ENCODE data around the gene CTNND1.
A peak's percentile ranks its signal among the peaks of the same experiment; 100 is the strongest.
"Not testable (repeated sequence)": the region's sequence is repeated elsewhere in the genome, so short reads cannot be mapped to it uniquely, and the experiment has no call there.

CTNND1 gene

GRCh38 chr11:57761301-57762234, at the start of gene CTNND1:
CTNND1 (plus strand) TSS chr11:57761802; CDS start chr11:57791479, 29,677 bp downstream.
- peak; percentile 78 to 90 for DNase-seq

- peak; percentile 95 to 99 for DNase-seq
Observed at GRCh38 chr11:57712256-57713150, 49.1 kb upstream of the CTNND1 start, which contains the start of gene TMX2. TMX2 (plus strand) TSS chr11:57712593; CDS start chr11:57712619, 26 bp downstream.

- no peak for DNase-seq
Observed at GRCh38 chr11:57713835-57714234, 47.8 kb upstream of the CTNND1 start.

- not testable (repeated sequence) for DNase-seq
Observed at GRCh38 chr11:57716726-57717125, 44.9 kb upstream of the CTNND1 start.

- DNase-seq: no peak
Observed at GRCh38 chr11:57727185-57727584, 34.4 kb upstream of the CTNND1 start.

- no peak for DNase-seq
Observed at GRCh38 chr11:57728829-57729228, 32.8 kb upstream of the CTNND1 start.

- DNase-seq: no peak
Observed at GRCh38 chr11:57729479-57729878, 32.1 kb upstream of the CTNND1 start.

GRCh38 chr11:57732661-57733060, 28.9 kb upstream of the CTNND1 start:
- no peak for DNase-seq

- no peak for DNase-seq
Observed at GRCh38 chr11:57735619-57736298, 25.8 kb upstream of the CTNND1 start.

GRCh38 chr11:57741132-57742086, 20.2 kb upstream of the CTNND1 start, which contains the start of gene SELENOH:
SELENOH (plus strand) TSS chr11:57741491; CDS start chr11:57741596, 105 bp downstream.
- DNase-seq: peak; percentile 72 to 88

- no peak for DNase-seq
Observed at GRCh38 chr11:57742087-57742452, 19.5 kb upstream of the CTNND1 start.

- no peak for DNase-seq
Observed at GRCh38 chr11:57744357-57744756, 17.2 kb upstream of the CTNND1 start.

GRCh38 chr11:57745206-57745605, 16.4 kb upstream of the CTNND1 start:
- DNase-seq: no peak

GRCh38 chr11:57746920-57747319, 14.7 kb upstream of the CTNND1 start:
- DNase-seq: no peak

- no peak for DNase-seq
Observed at GRCh38 chr11:57751176-57751575, 10.4 kb upstream of the CTNND1 start.

- DNase-seq: no peak
Observed at GRCh38 chr11:57751676-57752253, 9.8 kb upstream of the CTNND1 start, which contains the start of gene BTBD18. BTBD18 (minus strand) TSS chr11:57751819; CDS start chr11:57751188, 631 bp downstream.

GRCh38 chr11:57752954-57753353, 8.6 kb upstream of the CTNND1 start:
- no peak for DNase-seq

- no peak for DNase-seq
Observed at GRCh38 chr11:57758174-57758573, 3.4 kb upstream of the CTNND1 start.

GRCh38 chr11:57762235-57762861, 746 bp downstream of the CTNND1 start:
- DNase-seq: peak in 1 of 2 experiments; percentile 6

- peak in 1 of 2 experiments; percentile 41 for DNase-seq
Observed at GRCh38 chr11:57763568-57763967, 2.0 kb downstream of the CTNND1 start.

Data from cerebellar nuclear complex (tissue), 1 donor.